Neural progenitor cell (in vitro differentiated cells): Measurements from ENCODE around the gene ZNF337. TPM values are rescaled to one million over a fixed set of nuclear protein-coding genes. Genes with fewer than 3 reads are reported as not detected.

Experiments
- DNase-seq: peaks from one replicate; pipeline ENCODE4 v3.0.0-alpha.2; 2016; ENCODE audit warnings: low spot score
- H2AFZ ChIP-seq: fragments of 200-600 bp; sonication (generic); replicated peaks from 2 replicates; pipeline ENCODE4 v1.6.1; 2016; ENCODE audit warnings: antibody characterized with exemption
- H3F3A ChIP-seq: fragments of 200-600 bp; sonication (generic); 2 replicates; pipeline ENCODE4 v1.6.1; 2016; ENCODE audit warnings: antibody characterized with exemption, low read depth
- H3K27ac ChIP-seq: fragments of 200-600 bp; sonication (generic); 2 replicates; pipeline ENCODE4 v1.5.1; 2016; ENCODE audit warnings: mild to moderate bottlenecking
- H3K27me3 ChIP-seq: fragments of 200-600 bp; sonication (generic); 2 replicates; pipeline ENCODE4 v1.6.1; 2016; ENCODE audit warnings: mild to moderate bottlenecking, moderate library complexity
- H3K36me3 ChIP-seq: fragments of 200-600 bp; sonication (generic); 2 replicates; pipeline ENCODE4 v1.5.1; 2016
- H3K4me1 ChIP-seq: fragments of 200-600 bp; sonication (generic); 2 replicates; pipeline ENCODE4 v1.6.1; 2016; ENCODE audit warnings: mixed run types
- H3K4me2 ChIP-seq: fragments of 200-600 bp; sonication (generic); 2 replicates; pipeline ENCODE4 v1.6.1; 2016
- H3K4me3 ChIP-seq: fragments of 200-600 bp; sonication (generic); 2 replicates; pipeline ENCODE4 v1.5.1; 2016
- H3K79me2 ChIP-seq: fragments of 200-600 bp; sonication (generic); 2 replicates; pipeline ENCODE4 v1.6.1; 2016; ENCODE audit warnings: low read depth
- H3K9ac ChIP-seq: fragments of 200-600 bp; sonication (generic); 2 replicates; pipeline ENCODE4 v1.6.1; 2016
- H3K9me3 ChIP-seq: fragments of 200-600 bp; sonication (generic); 2 replicates; pipeline ENCODE4 v1.5.1; 2016; ENCODE audit warnings: low read depth
- H4K20me1 ChIP-seq: fragments of 200-600 bp; sonication (generic); 2 replicates; pipeline ENCODE4 v1.6.1; 2016; ENCODE audit warnings: low read depth
- H3K27ac Mint-ChIP-seq: 3 replicates; pipeline ENCODE4 v1.8.0; 2021; ENCODE audit warnings: mixed read lengths
- H3K27me3 Mint-ChIP-seq: 2 replicates; pipeline ENCODE4 v1.8.0; 2022; ENCODE audit warnings: low read depth, mild to moderate bottlenecking, inconsistent platforms, moderate library complexity, mixed read lengths; ENCODE audit not compliant: insufficient read depth
- H3K36me3 Mint-ChIP-seq: 3 replicates; pipeline ENCODE4 v1.8.0; 2021; ENCODE audit warnings: mixed read lengths
- H3K4me1 Mint-ChIP-seq: 3 replicates; pipeline ENCODE4 v1.8.0; 2021; ENCODE audit warnings: mixed read lengths
- H3K4me3 Mint-ChIP-seq: 3 replicates; pipeline ENCODE4 v1.8.0; 2021; ENCODE audit warnings: mild to moderate bottlenecking, moderate library complexity, mixed read lengths
- H3K9me3 Mint-ChIP-seq: 3 replicates; pipeline ENCODE4 v1.8.0; 2020; ENCODE audit warnings: mixed read lengths
- EZH2 ChIP-seq: fragments of 200-600 bp; sonication (generic); IDR thresholded peaks from 2 replicates; pipeline ENCODE4 v1.6.1; 2017; ENCODE audit warnings: antibody characterized with exemption, mild to moderate bottlenecking, moderate library complexity
- EZH2phosphoT487 ChIP-seq: fragments of 200-600 bp; sonication (generic); IDR thresholded peaks from 2 replicates; pipeline ENCODE4 v1.6.1; 2017; ENCODE audit warnings: antibody characterized with exemption
- total RNA-seq: library from RNA; depleted of rRNA; stranded (reverse); fragments of >200 nt; gene quantifications from 2 replicates; pipeline ENCODE4 v1.2.3, GENCODE V29; 2015; ENCODE audit warnings: low replicate concordance
- TF ChIP-seq, protein P1 (sequence below): fragments of 200-600 bp; sonication (generic); IDR thresholded peaks from 2 replicates; pipeline ENCODE4 v1.5.1; 2017; ENCODE audit warnings: antibody characterized with exemption, mild to moderate bottlenecking

ZNF337 gene
- total RNA-seq, 1 donor from 2014 or later, result 22.4 TPM

DNA sequence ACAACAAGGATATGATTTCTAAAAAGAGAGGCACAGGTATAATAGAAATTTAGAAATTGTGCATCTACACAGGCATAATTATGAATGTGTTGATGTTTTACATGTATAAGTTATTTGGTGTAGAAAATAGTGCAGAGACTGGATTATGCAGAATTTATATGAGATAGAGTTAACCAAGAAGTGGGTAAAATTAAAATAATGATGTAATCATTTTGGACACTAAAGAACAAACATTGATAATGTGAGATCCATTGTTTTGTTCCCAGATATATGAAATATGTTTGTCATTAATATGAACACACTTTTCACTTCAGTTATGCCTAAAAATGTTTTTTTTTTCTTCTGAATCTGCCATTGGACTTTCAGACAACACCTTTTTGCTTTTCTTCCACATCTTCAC, 37.2 kb upstream of the ZNF337 start:
- Mint-ChIP-seq H3K9me3 (no peaks in the 10 kb centered on the region), H3K4me1 (no peaks in the 10 kb centered on the region), H3K27me3 (no peaks in the 10 kb centered on the region), H3K36me3 (no peaks in the 10 kb centered on the region), H3K27ac (no peak overlapping the region), H3K4me3 (no peak overlapping the region)
- DNase-seq, result no peak
- H3K36me3 ChIP-seq, result no peaks in the 10 kb centered on the region
- no peak overlapping the region for H3K4me3 ChIP-seq
- H4K20me1 ChIP-seq, result no peaks in the 10 kb centered on the region
- H3K4me2 ChIP-seq, result no peak overlapping the region
- H3K27me3 ChIP-seq, result no peaks in the 10 kb centered on the region
- no peaks in the 10 kb centered on the region for H3K9me3 ChIP-seq
- no peaks in the 10 kb centered on the region for H3K79me2 ChIP-seq
- H2AFZ ChIP-seq, result no peak overlapping the region
- H3K4me1 ChIP-seq, result no peaks in the 10 kb centered on the region
- no peak overlapping the region for H3K27ac ChIP-seq
- TF ChIP-seq, protein P1, sequence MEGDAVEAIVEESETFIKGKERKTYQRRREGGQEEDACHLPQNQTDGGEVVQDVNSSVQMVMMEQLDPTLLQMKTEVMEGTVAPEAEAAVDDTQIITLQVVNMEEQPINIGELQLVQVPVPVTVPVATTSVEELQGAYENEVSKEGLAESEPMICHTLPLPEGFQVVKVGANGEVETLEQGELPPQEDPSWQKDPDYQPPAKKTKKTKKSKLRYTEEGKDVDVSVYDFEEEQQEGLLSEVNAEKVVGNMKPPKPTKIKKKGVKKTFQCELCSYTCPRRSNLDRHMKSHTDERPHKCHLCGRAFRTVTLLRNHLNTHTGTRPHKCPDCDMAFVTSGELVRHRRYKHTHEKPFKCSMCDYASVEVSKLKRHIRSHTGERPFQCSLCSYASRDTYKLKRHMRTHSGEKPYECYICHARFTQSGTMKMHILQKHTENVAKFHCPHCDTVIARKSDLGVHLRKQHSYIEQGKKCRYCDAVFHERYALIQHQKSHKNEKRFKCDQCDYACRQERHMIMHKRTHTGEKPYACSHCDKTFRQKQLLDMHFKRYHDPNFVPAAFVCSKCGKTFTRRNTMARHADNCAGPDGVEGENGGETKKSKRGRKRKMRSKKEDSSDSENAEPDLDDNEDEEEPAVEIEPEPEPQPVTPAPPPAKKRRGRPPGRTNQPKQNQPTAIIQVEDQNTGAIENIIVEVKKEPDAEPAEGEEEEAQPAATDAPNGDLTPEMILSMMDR, result no peak
- no peak for TF ChIP-seq EZH2
- no peaks in the 10 kb centered on the region for H3F3A ChIP-seq
- H3K9ac ChIP-seq, result no peak overlapping the region

DNA sequence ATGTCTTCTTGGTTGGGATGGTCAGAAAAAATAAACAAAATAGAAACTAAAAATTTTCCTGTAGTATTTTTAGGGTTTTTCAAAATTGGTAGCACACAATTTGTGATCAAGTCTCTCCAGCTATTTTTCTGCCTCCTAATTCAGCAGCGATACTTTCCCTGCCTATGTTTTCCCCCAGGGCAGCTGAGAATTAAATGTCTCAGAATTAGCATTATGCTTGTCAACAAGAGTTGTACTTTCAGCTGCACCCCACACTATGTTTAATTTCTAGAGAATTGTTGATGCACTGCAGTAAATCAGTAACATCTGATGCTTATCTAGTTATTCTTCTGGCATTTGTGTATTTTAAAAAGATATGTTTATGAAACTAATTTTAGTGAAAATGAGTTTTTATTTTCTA, 34.2 kb upstream of the ZNF337 start:
- H3K4me1 ChIP-seq, result no peaks in the 10 kb centered on the region
- H3K9ac ChIP-seq, result no peak overlapping the region
- no peaks in the 10 kb centered on the region for H3K27me3 Mint-ChIP-seq
- no peaks in the 10 kb centered on the region for H3K79me2 ChIP-seq
- H3K4me3 ChIP-seq, result no peak overlapping the region
- H3K4me2 ChIP-seq, result no peak overlapping the region
- no peaks in the 10 kb centered on the region for H4K20me1 ChIP-seq
- no peaks in the 10 kb centered on the region for H3K27me3 ChIP-seq
- H3K4me3 Mint-ChIP-seq, result no peak overlapping the region
- no peak overlapping the region for H2AFZ ChIP-seq
- H3K27ac ChIP-seq, result no peak overlapping the region
- DNase-seq, result no peak
- no peaks in the 10 kb centered on the region for H3K4me1 Mint-ChIP-seq
- peaks cover 14% of the 10 kb centered on the region for H3K9me3 Mint-ChIP-seq
- H3K36me3 ChIP-seq, result no peaks in the 10 kb centered on the region
- H3K9me3 ChIP-seq, result no peaks in the 10 kb centered on the region
- no peaks in the 10 kb centered on the region for H3F3A ChIP-seq
- H3K36me3 Mint-ChIP-seq, result peaks cover 2% of the 10 kb centered on the region
- no peak overlapping the region for H3K27ac Mint-ChIP-seq
- no peak for TF ChIP-seq EZH2
- TF ChIP-seq EZH2phosphoT487, result no peak
- TF ChIP-seq, protein P1, result no peak

DNA sequence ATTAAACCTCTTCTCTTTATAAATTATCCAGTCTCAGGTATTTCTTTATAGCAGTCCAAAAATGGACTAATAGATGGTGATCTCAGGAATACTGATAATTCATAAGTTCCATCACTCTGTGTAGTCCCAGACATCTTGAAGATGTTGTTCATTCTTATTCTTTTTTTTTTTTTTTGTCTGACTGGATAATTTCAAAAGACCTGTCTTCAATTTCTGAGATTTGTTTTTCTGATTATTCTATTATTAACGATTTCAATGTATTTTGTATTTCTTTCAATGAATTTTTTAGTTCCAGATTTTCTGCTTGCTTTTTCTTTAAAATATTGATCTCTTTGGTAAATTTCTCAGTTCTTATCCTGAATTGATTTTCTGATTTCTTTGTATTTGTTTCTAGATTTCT, 29.7 kb upstream of the ZNF337 start:
- Histone ChIP-seq H3K4me2 (no peak overlapping the region), H3K9ac (no peak overlapping the region), H2AFZ (no peak overlapping the region), H4K20me1 (no peaks in the 10 kb centered on the region), H3K9me3 (no peaks in the 10 kb centered on the region), H3K36me3 (no peaks in the 10 kb centered on the region), H3K4me1 (no peaks in the 10 kb centered on the region), H3F3A (no peaks in the 10 kb centered on the region), H3K27me3 (no peaks in the 10 kb centered on the region), H3K79me2 (no peaks in the 10 kb centered on the region), H3K4me3 (no peak overlapping the region), H3K27ac (no peak overlapping the region)
- H3K36me3 Mint-ChIP-seq, result peaks cover 2% of the 10 kb centered on the region
- H3K27ac Mint-ChIP-seq, result no peak overlapping the region
- TF ChIP-seq, protein P1, result no peak
- TF ChIP-seq EZH2 (no peak), EZH2phosphoT487 (no peak)
- H3K4me3 Mint-ChIP-seq, result no peak overlapping the region
- no peaks in the 10 kb centered on the region for H3K27me3 Mint-ChIP-seq
- no peaks in the 10 kb centered on the region for H3K4me1 Mint-ChIP-seq
- peaks cover 21% of the 10 kb centered on the region for H3K9me3 Mint-ChIP-seq
- no peak for DNase-seq

DNA sequence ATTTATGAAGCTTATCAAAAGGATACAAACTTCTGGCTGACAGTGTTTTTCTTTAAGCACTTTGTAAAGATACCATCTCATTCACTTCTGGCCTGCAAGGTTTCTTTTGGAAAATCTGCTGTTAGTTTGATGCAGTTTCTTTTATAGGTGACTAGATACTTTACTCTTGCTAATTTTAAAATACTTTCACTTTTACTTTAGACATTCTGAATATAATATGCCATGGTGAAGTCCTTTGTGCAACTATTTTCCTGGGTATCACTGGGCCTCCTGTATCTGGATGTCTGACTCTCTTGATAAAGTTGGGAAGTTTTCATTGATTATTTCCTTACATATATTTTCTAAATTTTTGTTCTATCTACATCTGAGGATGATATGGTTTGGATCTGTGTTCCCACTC, 29.0 kb upstream of the ZNF337 start:
- no peaks in the 10 kb centered on the region for H3K79me2 ChIP-seq
- TF ChIP-seq, protein P1, result no peak
- TF ChIP-seq EZH2phosphoT487, result no peak
- H3K4me1 Mint-ChIP-seq, result no peaks in the 10 kb centered on the region
- no peaks in the 10 kb centered on the region for H4K20me1 ChIP-seq
- no peak overlapping the region for H3K4me2 ChIP-seq
- no peak overlapping the region for H2AFZ ChIP-seq
- H3K4me1 ChIP-seq, result no peaks in the 10 kb centered on the region
- no peaks in the 10 kb centered on the region for H3K36me3 ChIP-seq
- peaks cover 2% of the 10 kb centered on the region for H3K36me3 Mint-ChIP-seq
- no peaks in the 10 kb centered on the region for H3K27me3 ChIP-seq
- no peaks in the 10 kb centered on the region for H3K27me3 Mint-ChIP-seq
- H3K27ac Mint-ChIP-seq, result no peak overlapping the region
- H3F3A ChIP-seq, result no peaks in the 10 kb centered on the region
- H3K9ac ChIP-seq, result no peak overlapping the region
- H3K9me3 ChIP-seq, result no peaks in the 10 kb centered on the region
- DNase-seq, result no peak
- no peak overlapping the region for H3K4me3 Mint-ChIP-seq
- no peak overlapping the region for H3K27ac ChIP-seq
- no peak overlapping the region for H3K4me3 ChIP-seq
- peaks cover 21% of the 10 kb centered on the region for H3K9me3 Mint-ChIP-seq
